ENCODE measurements around the gene TRIM63.

GRCh38 chr1:26003262-26003661, 64.2 kb downstream of the TRIM63 start:
- TF ChIP-seq, protein P1, sequence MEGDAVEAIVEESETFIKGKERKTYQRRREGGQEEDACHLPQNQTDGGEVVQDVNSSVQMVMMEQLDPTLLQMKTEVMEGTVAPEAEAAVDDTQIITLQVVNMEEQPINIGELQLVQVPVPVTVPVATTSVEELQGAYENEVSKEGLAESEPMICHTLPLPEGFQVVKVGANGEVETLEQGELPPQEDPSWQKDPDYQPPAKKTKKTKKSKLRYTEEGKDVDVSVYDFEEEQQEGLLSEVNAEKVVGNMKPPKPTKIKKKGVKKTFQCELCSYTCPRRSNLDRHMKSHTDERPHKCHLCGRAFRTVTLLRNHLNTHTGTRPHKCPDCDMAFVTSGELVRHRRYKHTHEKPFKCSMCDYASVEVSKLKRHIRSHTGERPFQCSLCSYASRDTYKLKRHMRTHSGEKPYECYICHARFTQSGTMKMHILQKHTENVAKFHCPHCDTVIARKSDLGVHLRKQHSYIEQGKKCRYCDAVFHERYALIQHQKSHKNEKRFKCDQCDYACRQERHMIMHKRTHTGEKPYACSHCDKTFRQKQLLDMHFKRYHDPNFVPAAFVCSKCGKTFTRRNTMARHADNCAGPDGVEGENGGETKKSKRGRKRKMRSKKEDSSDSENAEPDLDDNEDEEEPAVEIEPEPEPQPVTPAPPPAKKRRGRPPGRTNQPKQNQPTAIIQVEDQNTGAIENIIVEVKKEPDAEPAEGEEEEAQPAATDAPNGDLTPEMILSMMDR (conservative IDR thresholded peaks at IDR 0.05 in 1 of 2, IDR thresholded peaks at IDR 0.05 in 1 of 2; ENCODE audit: low read depth in 1 of 2, low read length in 2 of 2): no peak
- TF ChIP-seq EZH2 (IDR thresholded peaks at IDR 0.05; ENCODE audit: low read length, missing control alignments): no peak
